Measurements from ENCODE around the gene NKAPL.

Gene NKAPL

DNA sequence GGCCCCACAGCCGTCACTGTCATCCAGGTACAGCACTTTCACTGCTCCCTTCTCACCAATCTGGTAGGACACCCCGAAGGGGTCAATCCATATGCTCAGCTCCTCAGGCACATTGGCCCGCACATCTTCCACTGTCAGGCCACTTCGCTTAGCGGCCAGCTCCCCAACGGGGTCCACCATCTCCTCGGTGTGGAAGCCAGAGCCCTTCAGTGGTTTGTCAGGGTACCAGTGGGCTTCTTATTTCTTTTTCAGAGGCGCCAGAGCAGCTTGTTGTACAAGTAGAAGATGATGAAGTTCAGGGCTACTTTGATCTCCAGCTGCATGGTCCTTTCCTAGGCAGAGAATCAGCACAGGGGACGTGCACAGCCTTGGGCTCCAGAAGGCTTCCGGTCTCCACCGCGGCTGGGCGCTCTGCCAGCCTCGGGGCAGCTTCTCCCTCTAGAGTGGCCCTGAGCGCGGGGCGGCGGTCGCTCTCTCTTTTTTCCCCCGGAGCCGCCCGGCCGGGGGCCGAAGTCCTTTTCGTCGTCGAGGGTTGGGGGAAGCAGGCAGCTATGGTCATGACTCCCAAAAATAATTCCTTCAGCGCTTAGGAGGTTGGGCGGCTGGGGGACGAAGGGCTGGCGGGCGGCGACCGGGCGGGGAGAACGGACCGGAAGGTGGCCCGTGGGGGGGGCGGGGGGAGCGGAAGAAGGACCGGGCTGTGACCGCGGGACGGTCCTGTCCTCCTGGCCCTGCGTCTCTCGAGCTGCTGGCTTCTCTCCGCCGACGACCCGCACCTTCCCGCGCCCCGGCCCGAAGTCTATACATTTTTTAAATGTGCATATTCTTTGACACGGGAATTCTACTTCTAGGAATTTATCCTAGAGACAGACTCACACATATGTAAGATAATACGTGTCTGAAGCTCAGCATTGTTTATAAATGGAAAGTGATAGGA lies 40.5 kb upstream of the NKAPL start:
- TF ChIP-seq, protein P1, sequence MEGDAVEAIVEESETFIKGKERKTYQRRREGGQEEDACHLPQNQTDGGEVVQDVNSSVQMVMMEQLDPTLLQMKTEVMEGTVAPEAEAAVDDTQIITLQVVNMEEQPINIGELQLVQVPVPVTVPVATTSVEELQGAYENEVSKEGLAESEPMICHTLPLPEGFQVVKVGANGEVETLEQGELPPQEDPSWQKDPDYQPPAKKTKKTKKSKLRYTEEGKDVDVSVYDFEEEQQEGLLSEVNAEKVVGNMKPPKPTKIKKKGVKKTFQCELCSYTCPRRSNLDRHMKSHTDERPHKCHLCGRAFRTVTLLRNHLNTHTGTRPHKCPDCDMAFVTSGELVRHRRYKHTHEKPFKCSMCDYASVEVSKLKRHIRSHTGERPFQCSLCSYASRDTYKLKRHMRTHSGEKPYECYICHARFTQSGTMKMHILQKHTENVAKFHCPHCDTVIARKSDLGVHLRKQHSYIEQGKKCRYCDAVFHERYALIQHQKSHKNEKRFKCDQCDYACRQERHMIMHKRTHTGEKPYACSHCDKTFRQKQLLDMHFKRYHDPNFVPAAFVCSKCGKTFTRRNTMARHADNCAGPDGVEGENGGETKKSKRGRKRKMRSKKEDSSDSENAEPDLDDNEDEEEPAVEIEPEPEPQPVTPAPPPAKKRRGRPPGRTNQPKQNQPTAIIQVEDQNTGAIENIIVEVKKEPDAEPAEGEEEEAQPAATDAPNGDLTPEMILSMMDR (IDR thresholded peaks at IDR 0.05): no peak

DNA sequence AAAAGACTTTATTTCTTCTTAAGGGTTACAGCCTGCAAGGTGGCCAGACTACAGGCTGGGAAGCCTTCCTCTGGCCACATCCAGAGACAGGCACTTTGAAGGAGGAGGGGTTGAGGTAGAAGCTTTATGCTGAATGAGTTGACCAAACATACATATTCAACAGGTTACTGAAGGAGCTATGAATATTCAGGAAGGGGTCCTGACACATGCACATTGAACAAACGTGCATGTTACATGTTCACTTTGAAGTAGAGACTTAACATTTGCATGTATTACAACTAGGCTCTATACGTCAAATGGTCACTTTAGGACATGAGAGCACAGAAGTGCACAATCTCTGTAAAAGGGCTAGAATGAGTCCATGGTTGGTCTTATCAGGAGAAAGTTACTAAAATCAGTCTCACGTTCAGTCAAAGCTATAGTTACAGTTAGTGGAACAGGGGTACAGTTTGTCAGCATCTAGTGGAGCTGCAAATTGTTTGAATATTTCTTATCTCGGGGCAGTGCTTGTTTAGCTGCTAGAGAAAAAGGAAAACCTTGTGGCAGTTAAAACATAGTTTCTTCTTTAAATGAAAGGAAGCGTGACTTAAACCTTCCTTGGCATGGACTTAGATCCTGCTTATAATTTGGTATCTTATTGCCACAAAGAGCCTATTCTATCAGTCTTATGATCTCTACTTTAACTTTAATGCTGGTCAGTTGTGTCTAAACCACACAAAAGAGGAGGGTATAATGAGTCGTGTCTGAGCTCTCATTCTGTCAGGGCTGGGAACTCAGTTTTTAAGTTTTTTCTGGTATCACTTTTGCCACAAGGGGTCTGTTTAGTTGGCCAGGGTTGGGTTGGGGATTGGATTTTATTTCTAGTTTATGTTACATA lies 38.6 kb upstream of the NKAPL start:
- TF ChIP-seq, protein P1 (IDR thresholded peaks at IDR 0.05): no peak

DNA sequence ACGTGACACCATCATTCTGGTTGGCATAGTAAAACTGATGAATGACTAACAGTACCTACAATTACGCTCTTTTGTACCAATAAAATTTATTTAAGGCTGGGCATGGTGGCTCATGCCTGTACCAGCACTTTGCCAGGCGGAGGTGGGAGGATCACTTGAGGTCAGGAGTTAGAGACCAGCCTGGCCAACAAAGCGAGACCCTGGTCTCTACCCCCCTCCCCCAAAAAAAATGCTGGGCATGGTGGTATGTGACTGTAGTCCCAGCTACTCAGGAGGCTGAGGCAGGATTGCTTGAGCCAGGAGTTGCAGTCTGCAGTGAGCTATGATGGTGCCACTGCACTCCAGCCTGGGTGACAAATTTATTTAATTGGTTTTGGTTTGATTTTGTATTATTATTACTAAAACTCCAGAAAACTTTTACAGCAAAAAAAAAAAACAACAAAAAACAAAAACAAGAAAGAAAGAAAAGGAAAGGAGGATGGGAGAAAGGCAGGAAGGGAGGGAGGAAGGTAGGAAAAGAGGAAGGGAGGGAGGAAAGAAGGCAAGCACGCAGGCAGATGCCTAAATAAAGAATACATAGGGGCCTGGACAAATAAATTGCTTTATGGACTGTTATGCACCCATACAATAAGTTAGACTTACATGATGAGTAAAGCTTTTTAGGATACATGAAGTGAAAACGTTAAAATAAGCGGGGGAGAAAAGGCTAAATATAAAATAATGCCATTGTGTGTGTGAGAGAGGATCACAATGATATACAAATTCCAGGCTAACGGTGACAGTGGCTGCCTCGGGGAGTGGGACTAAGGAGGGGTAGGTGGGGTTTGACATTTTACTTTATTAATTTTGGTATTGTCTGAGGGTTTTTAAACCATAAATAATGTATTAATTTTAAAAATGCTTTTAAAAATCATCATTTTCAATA lies 34.7 kb upstream of the NKAPL start:
- TF ChIP-seq, protein P1 (IDR thresholded peaks at IDR 0.05): no peak

DNA sequence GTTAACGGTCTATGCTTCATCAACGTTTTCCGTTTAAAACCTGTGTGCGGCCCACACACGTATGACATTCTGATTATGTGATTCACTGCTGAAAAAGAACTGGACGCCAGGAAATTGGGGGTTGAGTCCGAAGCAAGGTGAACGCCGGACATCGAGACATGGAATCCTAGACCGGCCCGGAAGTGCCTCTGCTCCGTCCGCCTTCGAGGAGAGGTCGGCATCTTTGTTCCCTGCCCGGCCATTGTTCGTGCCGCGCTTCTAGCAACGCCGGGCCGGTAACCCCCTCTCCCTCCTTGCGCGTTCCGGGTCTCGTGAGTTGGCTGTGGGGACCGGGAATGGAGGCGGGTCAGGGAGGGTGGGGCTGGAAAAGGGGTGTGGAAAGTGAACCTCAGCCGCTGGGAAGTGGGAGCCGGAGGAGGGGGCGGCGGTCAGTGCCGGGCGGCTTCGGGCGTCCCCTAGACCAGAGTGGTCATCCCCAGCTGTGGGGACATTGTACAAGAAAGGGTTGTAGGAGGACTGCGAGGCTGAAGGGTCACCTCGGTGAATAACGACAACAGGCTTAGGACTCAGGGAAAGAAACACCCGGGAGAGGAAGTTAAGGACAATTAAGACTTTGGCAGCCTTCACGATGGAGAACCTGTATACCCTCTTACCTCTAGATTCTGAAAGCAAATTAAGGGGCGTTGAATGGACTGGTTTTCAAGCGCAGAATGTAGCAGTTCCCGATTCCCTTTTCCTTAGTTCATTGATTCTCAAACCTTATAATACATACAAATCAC lies 33.9 kb upstream of the NKAPL start, which contains the start of gene ZSCAN9:
Gene ZSCAN9, plus strand, starts transcription at position 220 of the 779 bp plus-strand sequence. CDS start 1,810 bp downstream, outside the sequence.
- TF ChIP-seq, protein P1 (IDR thresholded peaks at IDR 0.05): no peak

DNA sequence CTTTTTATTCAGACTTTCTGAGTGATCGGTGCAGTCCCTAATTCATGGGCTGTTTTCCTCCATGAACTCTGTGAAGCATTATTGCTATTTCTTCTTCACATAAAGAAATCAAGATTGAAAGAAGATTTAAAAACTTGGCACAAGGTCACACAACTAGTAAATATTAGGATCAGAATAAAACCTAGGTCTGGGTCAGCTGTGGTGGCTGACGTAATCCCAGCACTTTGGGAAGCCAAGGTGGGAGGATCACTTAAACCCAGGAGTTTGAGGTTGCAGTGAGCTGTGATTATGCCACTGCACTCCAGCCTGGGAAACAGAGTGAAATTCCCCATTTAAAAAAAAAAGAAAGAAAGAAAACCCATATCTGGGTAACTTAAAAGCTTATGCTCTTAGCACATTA lies 32.6 kb upstream of the NKAPL start:
- TF ChIP-seq, protein P1 (IDR thresholded peaks at IDR 0.05): no peak

DNA sequence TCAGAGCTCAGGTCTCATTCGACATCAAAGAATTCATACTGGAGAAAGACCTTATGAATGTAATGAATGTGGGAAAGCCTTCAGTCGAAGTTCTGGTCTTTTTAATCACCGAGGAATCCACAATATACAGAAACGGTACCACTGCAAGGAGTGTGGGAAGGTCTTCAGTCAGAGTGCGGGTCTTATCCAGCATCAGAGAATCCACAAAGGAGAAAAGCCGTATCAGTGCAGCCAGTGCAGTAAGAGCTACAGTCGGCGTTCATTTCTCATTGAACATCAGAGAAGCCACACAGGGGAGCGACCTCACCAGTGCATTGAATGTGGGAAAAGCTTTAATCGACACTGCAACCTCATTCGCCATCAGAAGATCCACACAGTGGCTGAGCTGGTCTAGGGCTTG lies 26.3 kb upstream of the NKAPL start:
- TF ChIP-seq, protein P1 (IDR thresholded peaks at IDR 0.05): no peak
